CD14-positive monocyte (primary cell): Measurements from ENCODE around the gene TRANK1. TPM values are rescaled to one million over a fixed set of nuclear protein-coding genes. Genes with fewer than 3 reads are reported as not detected.

ENCODE experiments used
- DNase-seq, 3 donors: peaks; one replicate each; pipeline ENCODE4 v3.0.0-alpha.2; 2011 to 2022
- H2AFZ ChIP-seq: 2 replicates; pipeline ENCODE4 v1.6.0; 2012; ENCODE audit warnings: mild to moderate bottlenecking, low read depth, low read length, inconsistent platforms; ENCODE audit not compliant: insufficient read depth, poor library complexity, severe bottlenecking
- H3K27ac ChIP-seq, 2 donors: 1 replicate in 1 of 2; 2 replicates in 1 of 2; pipeline ENCODE4 v1.5.1; 2012 to 2013; ENCODE audit warnings: low read length in 2 of 2, control low read depth in 1 of 2, inconsistent platforms in 1 of 2, low read depth in 1 of 2, mild to moderate bottlenecking in 1 of 2
- H3K27me3 ChIP-seq, 2 donors: one replicate each; pipeline versions ENCODE4 v1.6.0 to v1.6.1; 2011 to 2013; ENCODE audit warnings: low read length in 2 of 2; ENCODE audit not compliant: control insufficient read depth in 2 of 2, insufficient read depth in 2 of 2
- H3K36me3 ChIP-seq, 2 donors: replicated peaks in 1 of 2; 1 replicate in 1 of 2; 2 replicates in 1 of 2; pipeline versions ENCODE4 v1.5.1 to v1.6.1; 2012 to 2013; ENCODE audit warnings: low read length in 2 of 2, control low read depth in 1 of 2, inconsistent platforms in 1 of 2, mild to moderate bottlenecking in 1 of 2; ENCODE audit not compliant: insufficient read depth in 2 of 2, control insufficient read depth in 1 of 2
- H3K4me1 ChIP-seq, 2 donors: 1 replicate in 1 of 2; 2 replicates in 1 of 2; pipeline versions ENCODE4 v1.5.1 to v1.6.1; 2012 to 2013; ENCODE audit warnings: low read length in 2 of 2, control low read depth in 1 of 2, inconsistent platforms in 1 of 2, mild to moderate bottlenecking in 1 of 2, moderate library complexity in 1 of 2; ENCODE audit not compliant: insufficient read depth in 2 of 2, control insufficient read depth in 1 of 2
- H3K4me2 ChIP-seq: replicated peaks from 2 replicates; pipeline ENCODE3; 2012; ENCODE audit warnings: low read length, moderate library complexity, mild to moderate bottlenecking; ENCODE audit not compliant: poor library complexity, severe bottlenecking; ENCODE audit errors: extremely low read depth
- H3K4me3 ChIP-seq, 3 experiments: fragments of 200-600 bp in 1 of 3; sonication (generic) in 1 of 3; replicated peaks in 1 of 3; 1 replicate in 2 of 3; 2 replicates in 1 of 3; pipeline ENCODE4 v1.5.1; 2011 to 2013; ENCODE audit warnings: low read length in 3 of 3, mild to moderate bottlenecking in 3 of 3, control low read depth in 2 of 3, low read depth in 2 of 3, inconsistent platforms in 1 of 3, moderate library complexity in 1 of 3
- H3K79me2 ChIP-seq: 2 replicates; pipeline ENCODE4 v1.6.0; 2012; ENCODE audit warnings: mild to moderate bottlenecking, control low read depth, inconsistent platforms, low read length, moderate library complexity; ENCODE audit not compliant: insufficient read depth
- H3K9ac ChIP-seq: 2 replicates; pipeline ENCODE4 v1.6.0; 2017; ENCODE audit warnings: low read length, mild to moderate bottlenecking; ENCODE audit not compliant: insufficient read depth, poor library complexity, severe bottlenecking
- H3K9me3 ChIP-seq, 2 donors: replicated peaks in 1 of 2; 1 replicate in 1 of 2; 2 replicates in 1 of 2; pipeline versions ENCODE4 v1.5.1 to v1.6.1; 2012 to 2013; ENCODE audit warnings: low read length in 2 of 2, control low read depth in 1 of 2; ENCODE audit not compliant: control insufficient read depth in 1 of 2, insufficient read depth in 1 of 2
- H4K20me1 ChIP-seq: 2 replicates; pipeline ENCODE4 v1.6.0; 2012; ENCODE audit warnings: mild to moderate bottlenecking, low read length, control low read depth, moderate library complexity; ENCODE audit not compliant: insufficient read depth
- H3K27ac Mint-ChIP-seq, 7 donors: one replicate each; pipeline ENCODE4 v1.8.0; 2020; ENCODE audit warnings: mild to moderate bottlenecking in 7 of 7, mixed read lengths in 7 of 7, moderate library complexity in 6 of 7, inconsistent platforms in 2 of 7
- H3K27me3 Mint-ChIP-seq, 3 donors: one replicate each; pipeline ENCODE4 v1.8.0; 2021 to 2022; ENCODE audit warnings: low read depth in 3 of 3, mild to moderate bottlenecking in 3 of 3, mixed read lengths in 3 of 3, moderate library complexity in 3 of 3, inconsistent platforms in 1 of 3
- H3K36me3 Mint-ChIP-seq, 2 donors: one replicate each; pipeline ENCODE4 v1.8.0; 2020; ENCODE audit warnings: mixed read lengths in 2 of 2, inconsistent platforms in 1 of 2, mild to moderate bottlenecking in 1 of 2
- H3K4me1 Mint-ChIP-seq: one replicate; pipeline ENCODE4 v1.8.0; 2020; ENCODE audit warnings: mild to moderate bottlenecking, mixed read lengths
- H3K4me3 Mint-ChIP-seq, 2 donors: one replicate each; pipeline ENCODE4 v1.8.0; 2020; ENCODE audit warnings: mild to moderate bottlenecking in 2 of 2, mixed read lengths in 2 of 2, moderate library complexity in 1 of 2
- H3K9me3 Mint-ChIP-seq, 7 donors: one replicate each; pipeline ENCODE4 v1.8.0; 2020 to 2022; ENCODE audit warnings: mixed read lengths in 7 of 7, mild to moderate bottlenecking in 6 of 7, moderate library complexity in 6 of 7, inconsistent platforms in 2 of 7
- CTCF ChIP-seq: fragments of 200-600 bp; IDR thresholded peaks from one replicate; pipeline ENCODE4 v1.8.0; 2022; ENCODE audit warnings: antibody characterized with exemption, mild to moderate bottlenecking
- WGBS: methylation state at CpG from one replicate; pipeline ENCODE4 v1.1.5; 2013; ENCODE audit warnings: missing lambda C conversion rate; ENCODE audit not compliant: insufficient coverage; 5-methylcytosine and 5-hydroxymethylcytosine counted together
- intact Hi-C, 2 donors: fragments of 100-400 bp; cut with micrococcal nuclease; formaldehyde crosslinking; loops; one replicate each; pipeline versions ENCODE4 v1.15.0 to v1.15.1; 2023
- polyA plus RNA-seq, 3 donors: library from polyadenylated mRNA; depleted of rRNA in 1 of 3; unstranded in 2 of 3; stranded (reverse) in 1 of 3; fragments of 300-500 nt in 2 of 3; fragments of >200 nt in 1 of 3; fragmentation: Illumina TruSeq in 2 of 3; gene quantifications; 1 replicate in 2 of 3; 2 replicates in 1 of 3; pipeline ENCODE4 v1.2.3, GENCODE V29; 2012 to 2021

Gene TRANK1
- polyA plus RNA-seq, 3 donors = 2.8 to 6.3 (median 5.8) TPM

GRCh38 chr3:36824443-36824842 is 120.4 kb downstream of the TRANK1 start:
- peaks cover 5 to 28% of the 10 kb centered on the region in 2 donors for H3K36me3 Mint-ChIP-seq
- Histone ChIP-seq H3K9ac (no peak overlapping the region), H2AFZ (no peak overlapping the region), H3K27me3 (no peaks in the 10 kb centered on the region), H3K9me3 (no peaks in the 10 kb centered on the region), H3K79me2 (no peaks in the 10 kb centered on the region), H3K4me1 (no peaks in the 10 kb centered on the region), H3K27ac (no peak overlapping the region), H3K4me2 (no peak overlapping the region), H3K36me3 (peaks cover 0 to 24% of the 10 kb centered on the region in 2 donors), H4K20me1 (no peaks in the 10 kb centered on the region), H3K4me3 (no peak overlapping the region)
- no peaks in the 10 kb centered on the region for H3K9me3 Mint-ChIP-seq
- no peak overlapping the region for H3K4me3 Mint-ChIP-seq
- no peak for TF ChIP-seq CTCF
- H3K4me1 Mint-ChIP-seq = no peaks in the 10 kb centered on the region
- intact Hi-C loops = no loop called here
- H3K27ac Mint-ChIP-seq = no peak overlapping the region
- H3K27me3 Mint-ChIP-seq = no peaks in the 10 kb centered on the region
- DNase-seq = no peak
- WGBS = no CpG with 5 or more reads among the region's 4 CpGs

GRCh38 chr3:36823806-36824205 is 121.0 kb downstream of the TRANK1 start:
- Mint-ChIP-seq H3K4me1 (no peaks in the 10 kb centered on the region), H3K27me3 (no peaks in the 10 kb centered on the region), H3K27ac (no peak overlapping the region), H3K36me3 (peaks cover 4 to 22% of the 10 kb centered on the region in 2 donors), H3K4me3 (no peak overlapping the region), H3K9me3 (no peaks in the 10 kb centered on the region)
- no peaks in the 10 kb centered on the region for H3K79me2 ChIP-seq
- no peaks in the 10 kb centered on the region for H3K27me3 ChIP-seq
- intact Hi-C loops = no loop called here
- WGBS = 95% methylated on average over 2 of the region's 3 CpGs
- no peak overlapping the region for H3K9ac ChIP-seq
- H3K36me3 ChIP-seq = peaks cover 0 to 24% of the 10 kb centered on the region in 2 donors
- H3K4me1 ChIP-seq = no peaks in the 10 kb centered on the region
- H2AFZ ChIP-seq = no peak overlapping the region
- H3K4me2 ChIP-seq = no peak overlapping the region
- DNase-seq = no peak
- no peak for TF ChIP-seq CTCF
- H3K4me3 ChIP-seq = no peak overlapping the region
- H3K9me3 ChIP-seq = no peaks in the 10 kb centered on the region
- no peaks in the 10 kb centered on the region for H4K20me1 ChIP-seq
- H3K27ac ChIP-seq = no peak overlapping the region
